NK-92 treated with Interleukin-12 subunit alpha and Interleukin-12 subunit beta, amount 100 ng/mL, for 24 hours (cell line): ENCODE data around the gene CPA2.
"Not testable (repeated sequence)": the region's sequence is repeated elsewhere in the genome, so short reads cannot be mapped to it uniquely, and the experiment has no call there.

Experiments
- DNase-seq: peaks from one replicate; lab custom pipeline; 2025; lab: John Stamatoyannopoulos, UW

The CPA2 gene

DNA sequence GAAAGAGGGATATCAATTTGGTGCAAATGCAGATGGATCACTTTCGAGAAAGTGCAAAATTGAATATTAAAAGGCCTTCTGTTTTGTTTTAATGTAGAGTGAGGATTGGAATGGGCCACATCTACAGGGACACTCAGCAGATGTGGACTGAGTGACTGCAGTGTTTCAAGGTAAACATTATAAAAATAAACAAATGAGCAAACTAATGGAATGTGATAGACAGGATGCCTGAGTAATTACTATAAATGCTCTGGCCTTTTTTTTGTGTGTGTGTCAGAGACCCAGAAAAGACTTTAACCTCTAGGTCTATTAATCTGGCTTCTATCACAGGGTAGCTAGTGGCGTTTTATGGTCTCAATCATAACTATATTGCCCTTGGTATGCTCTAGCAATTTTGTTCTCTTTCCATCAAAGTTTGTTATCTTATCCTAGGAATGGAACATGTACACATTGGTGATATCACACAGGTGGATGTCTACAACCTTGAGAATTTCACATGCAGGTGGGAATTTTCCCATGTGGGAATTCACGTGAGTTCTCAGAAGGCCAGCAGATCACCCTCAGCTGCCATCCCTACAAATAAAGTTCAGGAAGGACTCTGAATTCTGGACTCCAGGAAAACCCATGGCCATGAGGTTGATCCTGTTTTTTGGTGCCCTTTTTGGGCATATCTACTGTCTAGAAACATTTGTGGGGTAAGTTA, at the start of gene CPA2:
Gene CPA2 (plus strand): TSS at position 606 of the 703 bp plus-strand sequence. CDS start 19 bp downstream, at position 625.
- no peak for DNase-seq

DNA sequence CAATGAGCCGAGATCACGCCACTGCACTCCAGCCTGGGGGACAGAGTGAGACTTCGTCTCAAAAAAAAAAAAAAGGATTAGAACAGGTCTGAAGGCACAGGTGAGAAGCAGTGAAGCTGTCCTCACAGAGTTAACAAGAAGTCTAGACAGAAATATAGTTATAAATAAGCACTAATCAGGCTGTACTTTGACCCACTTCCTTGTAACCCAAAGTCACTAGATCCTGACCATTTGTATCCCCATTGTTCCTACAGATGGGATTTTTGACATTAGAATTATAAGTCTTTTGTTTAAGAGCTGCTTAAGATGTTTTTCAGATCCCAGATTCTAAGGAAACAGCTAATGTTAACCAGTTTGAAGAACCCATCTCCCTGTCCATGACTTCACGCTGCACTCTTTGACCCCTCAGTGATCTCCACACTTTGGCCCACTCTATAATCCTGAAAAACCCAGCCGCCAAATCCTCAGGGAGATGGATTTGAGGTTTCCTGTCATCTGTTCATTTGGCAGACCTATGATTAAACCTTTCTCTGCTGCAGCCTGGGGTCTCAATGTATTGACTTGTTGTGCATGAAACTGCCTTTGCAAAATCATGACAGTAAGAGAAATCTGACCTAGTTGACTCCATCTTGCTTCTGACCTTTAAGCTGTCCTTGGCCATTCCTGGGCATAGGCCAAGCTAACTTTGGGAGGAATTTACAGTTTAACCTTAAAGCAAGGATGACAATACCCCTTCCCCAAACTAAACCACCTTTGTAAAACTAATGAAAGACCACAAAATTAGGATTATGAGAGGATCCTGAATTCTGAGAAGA, 47.6 kb upstream of the CPA2 start:
- no peak for DNase-seq

- no peak for DNase-seq
Measured at GRCh38 chr7:130219871-130220270, 46.8 kb upstream of the CPA2 start.

- DNase-seq: no peak
Measured at GRCh38 chr7:130221746-130222145, 44.9 kb upstream of the CPA2 start.

GRCh38 chr7:130223646-130224045, 43.0 kb upstream of the CPA2 start:
- DNase-seq: no peak

- no peak for DNase-seq
Measured at GRCh38 chr7:130224210-130224609, 42.5 kb upstream of the CPA2 start.

GRCh38 chr7:130224923-130225322, 41.7 kb upstream of the CPA2 start:
- DNase-seq: not testable (repeated sequence)

GRCh38 chr7:130226333-130226732, 40.3 kb upstream of the CPA2 start:
- no peak for DNase-seq

DNA sequence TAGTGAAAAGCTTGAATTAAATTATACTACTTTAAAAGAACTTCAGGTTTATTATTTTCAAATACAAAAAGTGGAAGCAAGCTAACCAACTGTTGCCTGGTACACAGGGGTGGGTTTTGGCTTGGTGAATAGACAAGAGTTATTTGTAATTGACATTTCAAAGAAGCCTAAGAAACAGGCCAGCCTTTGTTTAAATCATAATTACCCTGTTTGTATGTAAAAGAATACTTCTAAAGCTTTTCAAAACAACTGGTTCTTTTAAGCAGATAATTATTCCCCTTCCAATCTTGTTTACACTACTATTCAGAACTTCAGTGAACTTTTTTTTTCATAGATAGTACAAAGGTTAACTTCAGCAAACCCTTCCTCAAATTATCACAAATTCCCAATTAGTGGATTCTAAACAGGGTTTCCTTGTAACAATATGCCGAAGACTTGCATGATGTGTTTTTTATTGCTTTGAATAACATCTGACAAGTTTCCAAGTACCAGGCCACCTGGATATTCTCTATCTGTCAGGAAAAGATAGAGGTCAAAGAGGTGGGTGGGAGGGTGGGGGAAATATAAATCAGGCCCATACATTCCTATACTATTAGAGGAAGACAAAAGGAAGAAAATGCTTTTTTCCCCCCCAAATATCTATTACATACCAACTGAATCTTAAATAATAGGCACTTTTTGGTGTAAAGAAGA, 38.6 kb upstream of the CPA2 start:
- no peak for DNase-seq

DNA sequence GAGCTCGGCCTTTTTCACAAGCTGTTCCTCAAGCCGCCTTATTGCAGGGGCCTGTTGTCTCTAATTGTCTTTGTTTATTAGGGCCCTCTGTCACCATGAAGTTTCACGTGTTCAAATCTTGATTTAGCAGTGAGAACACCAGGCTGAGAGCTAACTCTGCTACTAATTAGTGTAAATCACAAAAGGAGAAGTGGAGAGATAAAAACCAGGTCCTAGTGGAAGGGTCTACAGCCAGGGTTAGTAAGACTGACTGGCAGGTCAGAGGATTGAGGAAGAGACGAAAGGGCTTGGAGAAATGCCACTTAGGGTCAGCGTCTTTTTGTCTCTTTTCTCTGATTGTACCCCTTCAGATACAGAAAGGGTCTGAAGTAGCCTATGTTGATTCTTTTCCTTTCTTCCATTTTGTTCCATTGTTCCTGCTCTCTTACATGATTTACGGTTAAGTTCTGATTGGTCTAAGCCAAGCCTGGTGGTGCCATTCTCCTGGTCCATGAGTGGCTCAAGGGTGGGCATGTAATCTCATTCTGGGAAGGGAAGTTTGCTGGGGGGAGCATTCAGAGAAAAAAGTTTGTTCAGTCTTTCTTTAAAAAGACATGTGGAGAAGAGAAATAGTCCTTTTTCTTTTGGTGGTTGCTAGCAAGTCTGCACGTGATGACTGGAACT, 37.7 kb upstream of the CPA2 start:
- DNase-seq: no peak

DNA sequence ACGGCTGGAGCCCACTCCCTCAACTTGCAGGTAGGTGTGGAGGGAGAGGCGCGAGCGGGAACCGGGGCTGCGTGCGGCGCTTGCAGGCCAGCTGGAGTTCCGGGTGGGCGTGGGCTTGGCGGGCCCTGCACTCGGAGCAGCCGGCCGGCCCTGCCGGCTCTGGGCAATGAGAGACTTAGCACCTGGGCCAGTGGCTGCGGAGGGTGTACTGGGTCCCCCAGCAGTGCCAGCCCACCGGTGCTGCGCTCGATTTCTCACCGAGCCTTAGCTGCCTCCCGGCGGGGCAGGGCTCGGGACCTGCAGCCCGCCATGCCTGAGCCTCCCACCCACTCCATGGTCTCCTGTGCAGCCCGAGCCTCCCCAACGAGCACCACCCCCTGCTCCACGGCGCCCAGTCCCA, 36.7 kb upstream of the CPA2 start:
- DNase-seq: not testable (repeated sequence)

GRCh38 chr7:130231792-130232191, 34.9 kb upstream of the CPA2 start:
- DNase-seq: no peak

- no peak for DNase-seq
Measured at GRCh38 chr7:130232209-130232608, 34.5 kb upstream of the CPA2 start.

- DNase-seq: no peak
Measured at GRCh38 chr7:130234078-130234477, 32.6 kb upstream of the CPA2 start.

DNA sequence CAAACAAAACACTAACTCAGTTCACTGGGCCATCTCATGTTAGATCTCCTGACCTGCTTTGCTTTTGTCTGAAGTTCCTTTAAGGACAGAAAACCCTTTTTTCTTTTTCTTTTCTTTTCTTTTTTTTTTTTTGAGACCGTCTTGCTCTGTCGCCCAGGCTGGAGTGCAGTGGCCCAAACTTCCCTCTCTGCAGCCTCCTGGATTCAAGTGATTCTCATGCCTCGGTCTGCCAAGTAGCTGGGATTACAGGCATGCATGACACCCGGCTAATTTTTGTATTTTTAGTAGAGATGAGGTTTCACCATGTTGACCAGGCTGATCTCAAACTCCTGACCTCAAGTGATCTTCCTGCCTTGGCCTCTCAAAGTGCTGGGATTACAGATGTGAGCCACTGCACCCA, 30.3 kb upstream of the CPA2 start:
- DNase-seq: not testable (repeated sequence)

GRCh38 chr7:130240240-130240639, 26.4 kb upstream of the CPA2 start:
- no peak for DNase-seq

DNA sequence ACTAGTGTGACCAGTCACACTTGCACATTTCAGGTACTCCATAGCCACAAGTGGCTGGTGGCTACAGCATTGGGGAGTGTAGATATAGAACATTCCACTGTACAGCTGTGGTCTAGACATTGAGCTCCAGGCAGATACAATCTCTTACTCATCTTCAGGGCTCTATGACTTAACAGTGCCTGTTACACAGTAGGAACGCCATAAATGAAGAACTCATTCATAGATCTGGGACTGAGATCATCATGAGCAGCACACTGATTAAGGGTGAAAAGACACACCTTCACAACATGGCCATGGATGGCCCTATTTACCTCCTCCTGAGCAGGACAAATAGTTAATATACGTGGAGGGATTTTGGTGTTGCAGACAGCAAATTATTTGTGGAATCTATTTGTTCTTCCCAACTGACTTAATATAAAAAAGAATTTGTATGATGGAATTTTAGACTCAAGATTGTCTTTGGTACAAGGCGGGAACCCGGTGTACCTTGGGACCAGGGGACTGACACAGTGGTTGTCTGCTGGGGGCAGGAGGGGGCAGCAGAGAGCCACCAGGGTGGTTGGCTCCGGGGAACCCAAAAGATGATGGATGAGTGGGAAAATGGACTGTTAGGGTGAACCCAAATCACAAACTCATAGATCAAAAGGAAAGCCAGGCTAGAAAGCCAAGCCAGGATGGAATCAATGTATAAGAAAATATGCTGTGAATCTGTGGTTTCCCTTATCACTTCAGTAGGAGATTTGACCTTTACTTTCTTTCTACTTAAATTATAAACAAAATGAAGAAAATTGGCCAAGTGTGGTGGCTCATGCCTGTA, 24.3 kb upstream of the CPA2 start:
- DNase-seq: peak; percentile 14

- DNase-seq: not testable (repeated sequence)
Measured at GRCh38 chr7:130243486-130243885, 23.2 kb upstream of the CPA2 start.

GRCh38 chr7:130246491-130246890, 20.2 kb upstream of the CPA2 start:
- DNase-seq: not testable (repeated sequence)

- not testable (repeated sequence) for DNase-seq
Measured at GRCh38 chr7:130248842-130249241, 17.8 kb upstream of the CPA2 start.

- not testable (repeated sequence) for DNase-seq
Measured at GRCh38 chr7:130249626-130250025, 17.0 kb upstream of the CPA2 start.
